Activated CD8-positive, alpha-beta T cell treated with anti-CD3 and anti-CD28 coated beads, Interleukin-2, amount 10 ng/mL, durations not matched to agents 7 days and 5 days (primary cell): ENCODE results near the gene KDF1. TPM values are rescaled to one million over a fixed set of nuclear protein-coding genes. Genes with fewer than 3 reads are reported as not detected.
A peak's percentile ranks its signal among the peaks of the same experiment; 100 is the strongest.

Experiments
- ATAC-seq: fragments of 150-1000 bp; cut with Tn5 transposase; one replicate; pipeline ENCODE4 v1.10.0; 2021; ENCODE audit warnings: moderate library complexity
- CTCF ChIA-PET: fragments of 350-600 bp; sonication (Branson Sonifier 250); formaldehyde crosslinking; loops from one replicate; lab custom pipeline; 2021; ENCODE audit warnings: antibody characterized with exemption; lab: Charles Lee
- POLR2A ChIA-PET: fragments of 350-600 bp; sonication (Branson Sonifier 250); formaldehyde crosslinking; loops from one replicate; lab custom pipeline; 2021; ENCODE audit warnings: antibody characterized with exemption; lab: Charles Lee
- DNase-seq: peaks from one replicate; pipeline ENCODE4 v3.0.0-alpha.2; 2020
- H3K27ac Mint-ChIP-seq: one replicate; pipeline ENCODE4 v1.8.0; 2021; ENCODE audit warnings: mild to moderate bottlenecking, mixed read lengths
- H3K27me3 Mint-ChIP-seq: one replicate; pipeline ENCODE4 v1.8.0; 2021; ENCODE audit warnings: low read depth, mixed read lengths
- H3K36me3 Mint-ChIP-seq: one replicate; pipeline ENCODE4 v1.8.0; 2021; ENCODE audit warnings: low read depth, mixed read lengths
- H3K4me1 Mint-ChIP-seq: one replicate; pipeline ENCODE4 v1.8.0; 2021; ENCODE audit warnings: low read depth, mixed read lengths
- H3K4me3 Mint-ChIP-seq: one replicate; pipeline ENCODE4 v1.8.0; 2021; ENCODE audit warnings: mild to moderate bottlenecking, mixed read lengths
- H3K9me3 Mint-ChIP-seq: one replicate; pipeline ENCODE4 v1.8.0; 2022; ENCODE audit warnings: mixed read lengths; ENCODE audit not compliant: insufficient read depth
- total RNA-seq, 2 experiments: library from RNA; stranded (reverse); gene quantifications; one replicate each; pipeline ENCODE4 v1.2.3, GENCODE V29; 2021

Gene KDF1
- total RNA-seq, 2 experiments from 2014 or later, result not detected

DNA sequence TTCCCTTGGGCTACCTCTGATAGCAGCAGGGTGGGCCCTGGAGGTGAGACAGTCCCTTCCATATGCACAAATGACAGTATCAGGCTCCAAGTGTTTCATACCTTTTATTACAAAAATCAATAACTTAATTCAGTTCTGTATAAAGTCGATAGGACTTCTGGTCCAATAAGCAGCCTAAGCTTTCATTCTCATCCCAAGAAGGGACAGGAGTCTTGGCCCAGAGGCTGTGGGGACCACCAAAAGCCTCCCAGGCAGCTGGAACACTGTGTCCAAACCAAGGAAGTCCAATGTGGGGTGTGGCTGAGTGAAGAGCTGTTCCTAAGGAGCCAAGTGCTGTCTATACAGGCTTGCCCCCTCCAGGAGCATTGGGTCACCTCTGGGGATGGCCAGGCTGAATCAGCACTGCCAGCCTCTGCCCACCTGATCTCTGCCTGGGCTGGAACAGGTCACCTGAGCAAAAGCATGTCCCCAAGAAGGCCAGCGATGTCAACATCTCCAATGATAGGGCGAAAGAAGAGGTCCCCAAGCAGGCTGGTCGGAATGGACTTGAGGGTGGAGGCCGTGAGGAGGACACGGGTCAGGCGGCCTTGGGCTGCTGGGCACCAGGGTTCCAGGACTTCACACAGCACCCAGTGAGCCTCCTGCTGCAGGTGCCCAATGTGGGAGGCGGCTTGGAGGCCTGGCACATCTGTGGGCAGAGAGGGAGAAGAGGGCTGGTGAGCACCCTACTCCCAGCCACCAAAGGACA, 48.7 kb downstream of the KDF1 start:
- Mint-ChIP-seq H3K4me1 (no peaks in the 10 kb centered on the region), H3K27ac (no peak overlapping the region), H3K9me3 (no peaks in the 10 kb centered on the region), H3K36me3 (no peaks in the 10 kb centered on the region), H3K4me3 (no peak overlapping the region), H3K27me3 (peaks cover 7% of the 10 kb centered on the region)
- ATAC-seq (no peak), DNase-seq (no peak)
- ChIA-PET POLR2A (interaction anchor here (1.4 kb wide), 1 partner anchor 11 kb away, joined by 3 read pairs; the partner anchor contains the start of gene GPATCH3), CTCF (no interaction called here)

DNA sequence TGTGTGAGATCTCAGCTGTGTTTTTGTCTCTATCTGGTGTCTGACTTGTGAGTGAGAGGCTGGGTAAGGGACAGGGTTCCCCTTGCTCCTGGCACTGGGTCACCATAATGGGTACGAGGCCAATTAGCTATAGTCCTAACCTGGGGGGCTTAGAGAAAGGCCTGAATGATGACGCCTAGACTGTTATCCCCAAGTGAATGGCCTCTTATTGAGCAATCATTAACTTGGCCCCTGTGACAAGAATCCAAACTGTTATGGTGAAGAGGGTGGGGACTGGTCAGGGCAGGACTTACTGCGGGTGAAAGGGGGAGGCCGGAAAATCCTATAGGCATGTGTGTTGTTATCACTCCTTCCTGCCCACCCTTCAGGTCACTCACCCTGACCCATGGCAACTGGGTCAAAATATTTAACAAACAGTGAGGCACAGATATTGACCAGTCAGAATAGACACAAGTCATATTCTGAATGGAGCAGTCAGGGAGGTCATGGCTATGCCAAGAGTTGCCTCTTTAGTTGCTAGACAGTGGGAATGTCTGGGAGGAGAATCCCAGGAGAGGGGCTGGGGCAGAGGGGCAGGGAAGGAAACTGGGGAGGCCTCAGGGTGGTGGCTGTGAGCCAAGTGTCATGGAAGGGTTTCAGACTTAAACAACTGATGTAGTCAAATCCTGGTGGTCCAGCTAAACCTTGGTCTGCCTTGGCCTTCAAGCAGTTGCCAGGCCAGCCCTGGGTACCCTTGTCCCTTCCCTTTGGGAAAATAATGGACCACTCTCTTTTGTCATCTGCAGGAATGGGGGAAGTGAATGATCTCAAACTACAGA, 49.7 kb downstream of the KDF1 start:
- ATAC-seq (no peak), DNase-seq (no peak)
- POLR2A ChIA-PET, result interaction anchor here (1.4 kb wide), 1 partner anchor 10 kb away, joined by 3 read pairs; the partner anchor contains the start of gene GPATCH3
- H3K9me3 Mint-ChIP-seq, result no peaks in the 10 kb centered on the region
- no peak overlapping the region for H3K27ac Mint-ChIP-seq
- H3K27me3 Mint-ChIP-seq, result peaks cover 4% of the 10 kb centered on the region
- H3K36me3 Mint-ChIP-seq, result no peaks in the 10 kb centered on the region
- CTCF ChIA-PET, result interaction anchor here (1.3 kb wide), 1 partner anchor 9 kb away, joined by 3 read pairs; no protein-coding TSS in a partner anchor
- no peak overlapping the region for H3K4me3 Mint-ChIP-seq
- H3K4me1 Mint-ChIP-seq, result no peaks in the 10 kb centered on the region

DNA sequence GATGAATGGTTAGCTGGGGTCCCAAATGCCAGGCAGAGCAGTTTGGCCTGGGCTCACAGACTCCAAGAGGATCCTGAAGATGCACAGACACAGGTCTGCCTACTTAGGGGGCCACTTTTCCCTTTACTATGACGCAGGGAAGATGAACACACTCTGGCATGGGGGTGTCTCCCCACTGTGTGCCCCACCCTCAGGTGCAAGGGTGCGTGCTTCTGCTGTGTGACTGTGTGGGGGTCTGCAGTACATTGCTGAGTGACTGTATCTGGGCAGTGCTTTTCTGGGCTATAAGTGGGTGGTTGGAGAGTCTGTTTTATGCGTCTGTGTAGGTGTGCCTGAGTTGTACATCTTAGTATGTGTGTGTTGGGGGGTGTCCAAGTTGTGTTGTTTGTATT, 50.3 kb downstream of the KDF1 start:
- ATAC-seq (no peak), DNase-seq (no peak)
- ChIA-PET CTCF (interaction anchor here (1.3 kb wide), 1 partner anchor 9 kb away, joined by 3 read pairs; no protein-coding TSS in a partner anchor), POLR2A (interaction anchor here (1.4 kb wide), 1 partner anchor 10 kb away, joined by 3 read pairs; the partner anchor contains the start of gene GPATCH3)
- H3K4me1 Mint-ChIP-seq, result no peaks in the 10 kb centered on the region
- H3K36me3 Mint-ChIP-seq, result no peaks in the 10 kb centered on the region
- H3K4me3 Mint-ChIP-seq, result no peak overlapping the region
- peaks cover 4% of the 10 kb centered on the region for H3K27me3 Mint-ChIP-seq
- no peak overlapping the region for H3K27ac Mint-ChIP-seq
- H3K9me3 Mint-ChIP-seq, result no peaks in the 10 kb centered on the region

DNA sequence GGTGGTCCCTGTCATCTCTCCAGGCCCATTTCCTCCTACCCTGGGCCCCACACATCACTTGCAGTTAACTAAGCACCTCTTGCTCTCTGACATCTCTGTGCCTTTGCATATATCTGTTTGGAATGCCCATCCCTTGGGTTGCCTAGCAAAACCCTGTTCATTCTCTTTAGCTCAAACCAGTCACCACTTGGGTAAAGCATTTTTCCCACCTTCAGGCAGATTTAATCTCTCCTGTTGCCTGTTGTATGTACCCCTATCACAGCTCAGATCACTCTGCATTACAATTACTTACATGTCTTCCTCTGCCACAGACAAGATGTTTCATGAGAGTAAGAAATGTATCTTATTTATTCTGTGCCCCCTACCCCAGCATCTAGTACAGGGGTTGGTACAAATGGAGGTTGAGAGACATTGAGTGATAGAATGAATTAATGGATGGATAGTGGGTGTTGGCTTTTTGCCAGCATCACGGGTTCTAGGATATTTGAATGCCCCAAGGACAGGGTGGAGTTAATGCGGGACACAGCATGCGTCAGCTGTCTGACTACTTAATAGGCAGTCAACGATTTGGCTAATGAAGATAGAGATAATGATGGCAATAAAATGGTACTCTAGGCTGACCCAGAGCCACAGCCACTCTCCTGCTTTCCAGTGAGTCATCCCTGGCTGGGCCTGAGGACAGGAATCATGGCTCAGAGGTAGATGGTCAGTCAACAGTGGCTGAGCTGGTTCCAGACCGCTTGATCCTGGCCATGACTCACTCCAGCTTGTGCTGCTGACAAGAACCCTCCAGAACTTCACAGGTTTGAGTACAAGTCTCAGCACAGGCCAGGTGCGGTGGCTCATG, 53.0 kb downstream of the KDF1 start:
- no peaks in the 10 kb centered on the region for H3K9me3 Mint-ChIP-seq
- ATAC-seq (no peak), DNase-seq (no peak)
- H3K36me3 Mint-ChIP-seq, result no peaks in the 10 kb centered on the region
- H3K27ac Mint-ChIP-seq, result no peak overlapping the region
- no peak overlapping the region for H3K4me3 Mint-ChIP-seq
- ChIA-PET CTCF (no interaction called here), POLR2A (interaction anchor here (1.0 kb wide), 1 partner anchor 17 kb away, joined by 3 read pairs; the partner anchor contains the start of gene GPN2)
- peaks cover 2% of the 10 kb centered on the region for H3K4me1 Mint-ChIP-seq
- H3K27me3 Mint-ChIP-seq, result peaks cover 4% of the 10 kb centered on the region

DNA sequence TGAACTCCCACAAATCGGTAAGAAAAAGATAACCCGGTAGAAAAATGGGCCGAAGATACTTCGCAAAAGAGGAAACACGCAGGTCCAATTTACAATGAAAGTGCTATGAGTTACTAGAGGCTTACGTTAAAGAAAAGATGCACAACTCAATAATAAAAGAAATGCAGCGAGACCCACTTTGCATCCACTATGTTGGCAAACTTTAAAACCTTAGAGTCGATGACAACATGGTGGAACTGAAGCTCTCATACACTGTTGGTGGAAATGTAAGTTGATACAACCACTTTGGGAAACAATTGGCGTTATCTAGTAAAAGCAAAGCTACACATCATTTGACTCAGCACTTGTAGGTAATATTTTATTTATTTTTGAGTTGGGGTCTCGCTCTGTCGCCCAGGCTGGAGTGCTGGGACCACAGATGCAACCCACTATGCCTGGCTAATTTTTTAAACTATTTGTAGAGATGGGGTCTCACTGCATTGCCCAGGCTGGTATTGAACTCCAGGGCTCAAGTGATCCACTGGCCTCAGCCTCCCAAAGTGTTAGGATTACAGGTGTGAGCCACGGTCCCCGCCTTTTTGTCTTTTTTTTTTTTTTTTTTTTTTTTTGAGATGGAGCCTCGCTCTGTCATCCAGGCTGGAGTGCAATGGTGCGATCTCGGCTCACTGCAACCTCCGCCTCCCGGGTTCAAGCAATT, 59.3 kb downstream of the KDF1 start:
- ChIA-PET POLR2A (interaction anchor here (0.7 to 3.8 kb wide), 15 partner anchors 8 to 325 kb away, joined by 3 to 70 read pairs (median 6); partner anchors contain the start of genes GPN2, NR0B2, NUDC and PIGV), CTCF (interaction anchor here (0.7 to 1.7 kb wide), 7 partner anchors 11 to 299 kb away, joined by 3 to 6 read pairs (median 4); partner anchors contain the start of genes GPN2 and NUDC)
- DNase-seq (no peak), ATAC-seq (no peak)
- peak overlapping the region; percentile 95 for H3K27ac Mint-ChIP-seq
- H3K4me1 Mint-ChIP-seq, result peaks cover 27% of the 10 kb centered on the region
- H3K9me3 Mint-ChIP-seq, result no peaks in the 10 kb centered on the region
- no peaks in the 10 kb centered on the region for H3K27me3 Mint-ChIP-seq
- peak overlapping the region; percentile 78 for H3K4me3 Mint-ChIP-seq
- H3K36me3 Mint-ChIP-seq, result peaks cover 15% of the 10 kb centered on the region

DNA sequence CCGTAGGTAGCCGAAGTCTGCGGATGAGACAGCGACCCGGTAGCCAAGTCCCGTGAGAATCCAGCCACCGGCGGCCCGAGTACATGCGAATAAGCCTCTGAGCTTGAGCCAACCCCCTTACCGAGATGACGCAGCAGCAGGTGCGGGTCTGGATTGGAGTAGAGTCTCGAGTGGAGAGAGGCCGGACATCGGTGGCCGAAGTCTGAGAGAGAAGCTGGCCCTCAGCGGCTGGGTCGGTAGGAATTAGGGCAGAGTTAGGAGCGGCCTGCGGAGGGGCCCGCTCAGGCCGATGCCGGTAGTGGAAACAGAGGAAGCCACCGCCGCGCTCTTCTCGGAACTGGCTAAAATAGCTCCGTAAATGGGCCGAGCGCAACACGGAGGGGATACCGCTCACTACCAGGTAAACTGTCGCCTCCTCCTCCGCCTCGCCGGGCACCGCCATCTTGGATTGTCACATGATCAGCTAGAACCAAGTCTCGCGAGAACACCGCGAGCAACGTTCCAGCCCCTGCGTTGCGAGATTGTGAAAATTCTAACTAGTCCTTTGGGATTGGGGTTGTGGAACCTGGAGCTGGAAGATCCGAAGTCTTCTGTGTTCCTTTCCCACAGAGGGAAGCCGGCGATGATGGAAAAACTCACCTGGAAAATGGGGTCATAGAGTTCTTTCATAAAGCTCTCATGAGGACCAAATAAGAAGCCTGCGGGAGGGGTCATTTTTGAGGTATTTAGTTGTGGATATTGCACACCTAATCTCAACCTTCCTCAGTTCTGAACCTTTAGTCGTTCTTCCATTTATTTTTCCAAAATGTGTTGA, 60.1 kb downstream of the KDF1 start, which contains the start of gene GPATCH3:
TSS of gene GPATCH3 (minus strand) at position 467 of the 814 bp plus-strand sequence. CDS start at position 442, 25 bp downstream.
- no peaks in the 10 kb centered on the region for H3K27me3 Mint-ChIP-seq
- CTCF ChIA-PET, result interaction anchor here (0.7 to 2.2 kb wide), 10 partner anchors 10 to 430 kb away, joined by 3 to 10 read pairs (median 4); partner anchors contain the start of genes GPN2 and NUDC
- ATAC-seq (peak; percentile 94), DNase-seq (peak; percentile 94)
- H3K36me3 Mint-ChIP-seq, result peaks cover 17% of the 10 kb centered on the region
- POLR2A ChIA-PET, result interaction anchor here (1.0 to 3.8 kb wide), 17 partner anchors 9 to 324 kb away, joined by 3 to 70 read pairs (median 5); partner anchors contain the start of genes GPN2, NR0B2, NUDC and PIGV
- no peaks in the 10 kb centered on the region for H3K9me3 Mint-ChIP-seq
- H3K4me1 Mint-ChIP-seq, result peaks cover 27% of the 10 kb centered on the region
- H3K27ac Mint-ChIP-seq, result peak within 1 kb of the TSS; percentile 95
- H3K4me3 Mint-ChIP-seq, result peak within 1 kb of the TSS; percentile 78

Other genes with a start within 250 kb of the KDF1 start
- gene PIGV, start 172.5 kb downstream of the KDF1 start, total RNA-seq, result 10 to 100 TPM; 19.9 to 20.3 TPM
- gene ZDHHC18, start 133.8 kb downstream of the KDF1 start, total RNA-seq, result 10 to 100 TPM; 47.6 to 50.9 TPM
- 1 to 10 TPM; 1.8 to 1.9 TPM for gene SFN, start 97.3 kb downstream of the KDF1 start, total RNA-seq
- 10 to 100 TPM; 28.9 to 32.8 TPM for gene GPN2, start 70.2 kb downstream of the KDF1 start, total RNA-seq
- gene GPATCH3, start 60.0 kb downstream of the KDF1 start, total RNA-seq, result 10 to 100 TPM; 14.9 to 16.4 TPM
- not detected for gene NR0B2, start 46.5 kb downstream of the KDF1 start, total RNA-seq
- gene NUDC, start 38.7 kb downstream of the KDF1 start, total RNA-seq, result 10 to 100 TPM; 85.1 to 91.2 TPM
- gene TRNP1, start 33.2 kb upstream of the KDF1 start, total RNA-seq, result not detected
- not detected for gene TENT5B, start 52.4 kb upstream of the KDF1 start, total RNA-seq
- gene SLC9A1, start 194.7 kb upstream of the KDF1 start, total RNA-seq, result 10 to 100 TPM; 28.3 to 29.0 TPM